OCI-LY3 (cell line): ENCODE data around the gene SAMD11.
"Not testable (repeated sequence)": the region's sequence is repeated elsewhere in the genome, so short reads cannot be mapped to it uniquely, and the experiment has no call there.

ENCODE experiments used
- H2AFZ ChIP-seq: fragments of 200-600, 300-600 bp; shearing (Covaris generic); 2 replicates; pipeline ENCODE4 v1.6.0; 2014; ENCODE audit warnings: antibody characterized with exemption, low read depth, low read length
- H3K27ac ChIP-seq: fragments of 200-600, 300-600 bp; sonication (generic); 2 replicates; pipeline ENCODE4 v1.5.1; 2014; ENCODE audit warnings: mild to moderate bottlenecking, low read length, moderate library complexity, mixed read lengths
- H3K27me3 ChIP-seq: fragments of 200-600, 300-600 bp; sonication (generic); 2 replicates; pipeline ENCODE4 v1.6.1; 2014; ENCODE audit warnings: low read depth, low read length, mixed read lengths
- H3K36me3 ChIP-seq: fragments of 200-600, 300-600 bp; sonication (generic); replicated peaks from 2 replicates; pipeline ENCODE3; 2014; ENCODE audit warnings: low read depth, low read length, mixed read lengths
- H3K4me1 ChIP-seq: fragments of 300-600, 200-600 bp; sonication (generic); 2 replicates; pipeline ENCODE4 v1.6.1; 2014; ENCODE audit warnings: low read length, mixed read lengths
- H3K4me2 ChIP-seq: fragments of 200-600, 300-600 bp; sonication (generic); 2 replicates; pipeline ENCODE4 v1.6.1; 2014; ENCODE audit warnings: low read length, mixed read lengths
- H3K4me3 ChIP-seq: fragments of 300-600, 200-600 bp; sonication (generic); 2 replicates; pipeline ENCODE4 v1.5.1; 2014; ENCODE audit warnings: antibody characterized with exemption, mild to moderate bottlenecking, low read length, moderate library complexity
- H3K79me2 ChIP-seq: fragments of 300-600, 200-600 bp; shearing (Covaris generic); 2 replicates; pipeline ENCODE4 v1.6.1; 2014; ENCODE audit warnings: mild to moderate bottlenecking, low read length, mixed read lengths
- H3K9ac ChIP-seq: fragments of 300-600, 200-600 bp; shearing (Covaris generic); 2 replicates; pipeline ENCODE4 v1.6.0; 2014; ENCODE audit warnings: mild to moderate bottlenecking, low read length, moderate library complexity
- H3K9me3 ChIP-seq: fragments of 200-600, 300-600 bp; shearing (Covaris generic); 2 replicates; pipeline ENCODE4 v1.6.1; 2014; ENCODE audit warnings: low read length, mixed read lengths; ENCODE audit not compliant: insufficient read depth
- H4K20me1 ChIP-seq: fragments of 200-600, 300-600 bp; sonication (generic); 2 replicates; pipeline ENCODE4 v1.6.1; 2016; ENCODE audit warnings: low read length, mixed read lengths; ENCODE audit not compliant: insufficient read depth
- EZH2phosphoT487 ChIP-seq: fragments of 200-600 bp; shearing (Covaris generic); IDR thresholded peaks from 2 replicates; pipeline ENCODE4 v1.6.1; 2018; ENCODE audit warnings: antibody characterized with exemption, mixed run types, low read depth
- TF ChIP-seq, protein P1 (sequence below): fragments of 200-600, 300-600 bp; sonication (generic); IDR thresholded peaks from 2 replicates; pipeline ENCODE4 v1.5.1; 2014; ENCODE audit warnings: antibody characterized with exemption, low read length, low read depth

Gene SAMD11

DNA sequence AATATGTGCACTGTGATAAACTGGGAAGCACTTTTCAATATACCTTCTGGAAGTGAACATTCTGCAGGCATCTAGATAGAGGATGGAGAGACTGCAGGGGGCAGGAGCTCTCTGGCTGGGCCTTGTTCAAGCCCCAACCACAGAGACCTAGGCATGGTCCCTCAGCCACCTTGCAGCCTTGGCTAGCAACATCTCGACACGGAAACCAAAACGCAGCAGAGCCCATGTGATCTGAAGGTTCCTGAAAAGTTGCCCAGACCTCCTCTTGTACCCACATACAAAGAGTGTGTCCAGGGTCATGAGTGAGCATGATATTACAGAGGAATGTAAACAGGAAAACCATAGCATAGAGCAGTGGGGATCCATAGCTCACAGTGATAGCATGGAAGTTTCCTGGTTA lies 33.1 kb upstream of the SAMD11 start:
- no peak overlapping the region for H3K4me2 ChIP-seq
- no peak for TF ChIP-seq EZH2phosphoT487
- TF ChIP-seq, protein P1, sequence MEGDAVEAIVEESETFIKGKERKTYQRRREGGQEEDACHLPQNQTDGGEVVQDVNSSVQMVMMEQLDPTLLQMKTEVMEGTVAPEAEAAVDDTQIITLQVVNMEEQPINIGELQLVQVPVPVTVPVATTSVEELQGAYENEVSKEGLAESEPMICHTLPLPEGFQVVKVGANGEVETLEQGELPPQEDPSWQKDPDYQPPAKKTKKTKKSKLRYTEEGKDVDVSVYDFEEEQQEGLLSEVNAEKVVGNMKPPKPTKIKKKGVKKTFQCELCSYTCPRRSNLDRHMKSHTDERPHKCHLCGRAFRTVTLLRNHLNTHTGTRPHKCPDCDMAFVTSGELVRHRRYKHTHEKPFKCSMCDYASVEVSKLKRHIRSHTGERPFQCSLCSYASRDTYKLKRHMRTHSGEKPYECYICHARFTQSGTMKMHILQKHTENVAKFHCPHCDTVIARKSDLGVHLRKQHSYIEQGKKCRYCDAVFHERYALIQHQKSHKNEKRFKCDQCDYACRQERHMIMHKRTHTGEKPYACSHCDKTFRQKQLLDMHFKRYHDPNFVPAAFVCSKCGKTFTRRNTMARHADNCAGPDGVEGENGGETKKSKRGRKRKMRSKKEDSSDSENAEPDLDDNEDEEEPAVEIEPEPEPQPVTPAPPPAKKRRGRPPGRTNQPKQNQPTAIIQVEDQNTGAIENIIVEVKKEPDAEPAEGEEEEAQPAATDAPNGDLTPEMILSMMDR: no peak
- H3K27ac ChIP-seq: no peak overlapping the region

DNA sequence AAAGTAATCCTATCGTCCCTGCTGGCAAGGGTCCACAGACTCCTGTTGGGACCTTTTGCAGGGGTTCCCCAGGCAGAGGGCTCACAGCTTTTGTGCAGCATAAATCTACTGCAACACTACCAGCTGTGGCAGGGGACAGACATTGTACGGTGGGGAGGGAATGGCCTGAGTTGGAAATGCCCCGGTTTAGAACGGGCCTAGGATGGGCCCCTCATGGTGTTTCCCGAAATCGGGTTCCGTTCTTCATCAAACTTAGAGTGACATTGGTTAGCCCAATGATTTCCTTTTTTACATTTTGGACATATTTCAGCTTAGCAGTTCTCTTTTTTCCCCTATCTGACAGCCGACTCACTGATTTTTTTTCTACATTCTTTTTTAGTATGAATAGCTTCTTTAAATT lies 26.5 kb upstream of the SAMD11 start:
- no peaks in the 10 kb centered on the region for H3K36me3 ChIP-seq
- H3K4me1 ChIP-seq: no peaks in the 10 kb centered on the region
- no peak overlapping the region for H3K4me2 ChIP-seq
- H2AFZ ChIP-seq: no peak overlapping the region
- no peaks in the 10 kb centered on the region for H3K79me2 ChIP-seq
- H3K27me3 ChIP-seq: no peaks in the 10 kb centered on the region
- TF ChIP-seq, protein P1: no peak
- no peaks in the 10 kb centered on the region for H3K9me3 ChIP-seq
- H4K20me1 ChIP-seq: no peaks in the 10 kb centered on the region
- no peak overlapping the region for H3K9ac ChIP-seq
- H3K27ac ChIP-seq: no peak overlapping the region
- H3K4me3 ChIP-seq: no peak overlapping the region

More for the DNA sequence above, 33.1 kb upstream of the SAMD11 start:
- H3K79me2 ChIP-seq: no peaks in the 10 kb centered on the region
- no peaks in the 10 kb centered on the region for H3K4me1 ChIP-seq
- peaks cover 15% of the 10 kb centered on the region for H3K27me3 ChIP-seq
- no peak overlapping the region for H2AFZ ChIP-seq
- H4K20me1 ChIP-seq: no peaks in the 10 kb centered on the region
- no peaks in the 10 kb centered on the region for H3K9me3 ChIP-seq
- H3K4me3 ChIP-seq: no peak overlapping the region
- H3K36me3 ChIP-seq: no peaks in the 10 kb centered on the region
- H3K9ac ChIP-seq: no peak overlapping the region

DNA sequence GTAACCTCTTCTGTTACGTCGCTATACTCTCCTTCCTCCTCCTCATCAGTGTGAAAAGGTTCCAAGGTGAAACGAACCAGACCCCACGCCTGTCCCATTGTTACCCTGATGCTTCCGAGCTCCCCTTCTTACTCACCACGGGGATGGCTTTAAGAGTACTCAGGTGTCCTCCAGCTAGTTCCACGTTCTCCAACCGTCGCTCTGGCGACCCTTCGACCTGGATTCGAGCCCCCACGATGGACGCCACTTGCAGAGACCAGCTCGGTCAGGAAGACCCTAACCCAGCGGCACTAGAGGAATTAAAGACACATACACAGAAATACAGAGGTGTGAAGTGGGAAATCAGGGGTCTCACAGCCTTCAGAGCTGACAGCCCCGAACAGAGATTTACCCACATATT lies 25.8 kb upstream of the SAMD11 start:
- H3K79me2 ChIP-seq, H3K27ac ChIP-seq, H3K36me3 ChIP-seq, H3K4me2 ChIP-seq, H3K9ac ChIP-seq, H2AFZ ChIP-seq, H3K4me1 ChIP-seq, H4K20me1 ChIP-seq, H3K4me3 ChIP-seq, H3K9me3 ChIP-seq, H3K27me3 ChIP-seq: not testable (repeated sequence)

DNA sequence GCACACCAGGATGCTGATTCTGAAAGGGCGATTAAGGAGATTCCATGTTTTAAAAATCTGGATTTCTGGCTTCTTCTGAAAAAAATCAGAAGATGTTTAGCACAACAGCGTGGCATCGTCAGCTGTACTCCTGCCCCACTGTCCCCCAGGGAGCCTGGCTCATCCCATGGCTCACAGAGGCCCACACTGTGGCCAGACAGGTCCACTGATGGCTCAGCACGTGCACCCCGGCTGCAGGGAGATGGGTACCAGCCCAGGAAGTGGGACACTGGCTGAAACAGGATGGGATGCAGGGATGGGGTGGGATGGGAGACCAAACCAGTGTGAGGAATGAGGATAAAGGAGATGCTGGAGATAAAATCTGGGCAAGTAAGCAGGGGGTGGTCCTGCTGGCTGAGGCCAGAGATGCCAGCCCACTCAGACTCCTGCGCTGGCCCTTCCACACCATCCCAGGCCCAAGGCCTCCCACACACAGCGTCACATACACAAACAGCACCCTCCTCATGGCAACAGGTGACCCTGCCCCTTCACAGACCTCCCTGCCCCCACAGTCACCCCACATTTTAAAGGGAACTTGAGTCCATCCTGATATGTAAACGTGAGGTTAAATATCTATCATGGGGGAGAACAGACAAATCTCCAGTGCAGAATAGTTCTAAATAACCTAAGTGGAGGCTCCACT lies 23.9 kb upstream of the SAMD11 start:
- H3K27ac ChIP-seq: no peak overlapping the region
- no peak overlapping the region for H3K4me2 ChIP-seq
- H3K9me3 ChIP-seq: no peaks in the 10 kb centered on the region
- no peaks in the 10 kb centered on the region for H3K36me3 ChIP-seq
- no peaks in the 10 kb centered on the region for H3K79me2 ChIP-seq
- H2AFZ ChIP-seq: no peak overlapping the region
- no peak overlapping the region for H3K9ac ChIP-seq
- no peaks in the 10 kb centered on the region for H3K4me1 ChIP-seq
- no peaks in the 10 kb centered on the region for H3K27me3 ChIP-seq
- H4K20me1 ChIP-seq: no peaks in the 10 kb centered on the region
- no peak for TF ChIP-seq EZH2phosphoT487
- TF ChIP-seq, protein P1: no peak
- H3K4me3 ChIP-seq: no peak overlapping the region
